Measurements from ENCODE around the gene CLIC5. TPM values are rescaled to one million over a fixed set of nuclear protein-coding genes. Genes with fewer than 3 reads are reported as not detected.
A peak's percentile ranks its signal among the peaks of the same experiment; 100 is the strongest.

CLIC5 gene
- total and polyA plus RNA-seq, 3 donors from 2014 or later = 2.7 to 17.1 (median 4.8) TPM

- Histone ChIP-seq H3K4me1 (no peaks in the 10 kb centered on the region), H3K36me3 (ENCODE audit: low read depth, missing control alignments) (no peaks in the 10 kb centered on the region), H3K4me3 (no peak overlapping the region), H3K27me3 (no peaks in the 10 kb centered on the region), H3K9me3 (no peaks in the 10 kb centered on the region), H3K27ac (no peak overlapping the region)
- WGBS, 2 donors = 89 to 100% methylated on average over 3 of the region's 3 CpGs
- TF ChIP-seq POLR2A (IDR thresholded peaks at IDR 0.05) = no peak
- TF ChIP-seq, protein P1, sequence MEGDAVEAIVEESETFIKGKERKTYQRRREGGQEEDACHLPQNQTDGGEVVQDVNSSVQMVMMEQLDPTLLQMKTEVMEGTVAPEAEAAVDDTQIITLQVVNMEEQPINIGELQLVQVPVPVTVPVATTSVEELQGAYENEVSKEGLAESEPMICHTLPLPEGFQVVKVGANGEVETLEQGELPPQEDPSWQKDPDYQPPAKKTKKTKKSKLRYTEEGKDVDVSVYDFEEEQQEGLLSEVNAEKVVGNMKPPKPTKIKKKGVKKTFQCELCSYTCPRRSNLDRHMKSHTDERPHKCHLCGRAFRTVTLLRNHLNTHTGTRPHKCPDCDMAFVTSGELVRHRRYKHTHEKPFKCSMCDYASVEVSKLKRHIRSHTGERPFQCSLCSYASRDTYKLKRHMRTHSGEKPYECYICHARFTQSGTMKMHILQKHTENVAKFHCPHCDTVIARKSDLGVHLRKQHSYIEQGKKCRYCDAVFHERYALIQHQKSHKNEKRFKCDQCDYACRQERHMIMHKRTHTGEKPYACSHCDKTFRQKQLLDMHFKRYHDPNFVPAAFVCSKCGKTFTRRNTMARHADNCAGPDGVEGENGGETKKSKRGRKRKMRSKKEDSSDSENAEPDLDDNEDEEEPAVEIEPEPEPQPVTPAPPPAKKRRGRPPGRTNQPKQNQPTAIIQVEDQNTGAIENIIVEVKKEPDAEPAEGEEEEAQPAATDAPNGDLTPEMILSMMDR (IDR thresholded peaks at IDR 0.05) = no peak
- intact Hi-C loops (cut with DNase I; ENCODE audit: low total_unique reads) = no loop called here
- DNase-seq = no peak
These were observed 33.1 kb upstream of the CLIC5 start for GRCh38 chr6:46048646-46049297.

DNA sequence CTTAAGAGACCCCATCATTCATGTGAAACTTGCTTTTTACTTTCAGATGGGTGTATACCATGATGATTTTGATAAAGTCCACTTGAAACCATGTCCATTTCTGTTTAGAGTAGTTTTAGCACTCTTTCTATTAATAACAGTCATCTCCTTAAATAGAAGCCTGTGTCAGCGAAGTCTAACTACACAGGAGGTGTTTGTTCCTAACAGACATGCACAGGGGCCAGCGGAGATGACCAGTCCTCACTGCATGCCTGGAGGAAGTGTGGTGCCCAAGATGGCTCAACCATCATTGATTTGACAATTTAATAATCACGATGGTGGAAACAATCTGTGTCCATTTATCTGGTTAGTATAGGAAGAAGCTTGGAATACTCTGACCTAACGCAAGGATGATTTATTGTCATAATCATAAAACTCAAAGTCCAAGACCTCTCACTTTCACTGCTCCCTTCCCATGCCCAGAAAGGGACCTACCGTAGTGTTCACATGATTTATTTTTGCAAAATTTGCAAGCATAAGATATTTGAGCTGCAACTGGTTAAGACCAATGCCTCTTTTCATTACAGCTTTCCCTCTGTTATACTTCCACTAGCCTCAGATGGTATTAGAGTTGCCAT, 31.0 kb upstream of the CLIC5 start:
- DNase-seq = no peak
- no peak overlapping the region for H3K27ac ChIP-seq
- TF ChIP-seq, protein P1 (IDR thresholded peaks at IDR 0.05) = no peak
- TF ChIP-seq POLR2A (IDR thresholded peaks at IDR 0.05) = no peak
- no peaks in the 10 kb centered on the region for H3K4me1 ChIP-seq
- H3K9me3 ChIP-seq = no peaks in the 10 kb centered on the region
- intact Hi-C loops (cut with DNase I; ENCODE audit: low total_unique reads) = no loop called here
- no peak overlapping the region for H3K4me3 ChIP-seq
- 91 to 92% methylated on average over 5 of the region's 5 CpGs for WGBS, 2 donors
- no peaks in the 10 kb centered on the region for H3K27me3 ChIP-seq
- no peaks in the 10 kb centered on the region for H3K36me3 ChIP-seq (ENCODE audit: low read depth, missing control alignments)

DNA sequence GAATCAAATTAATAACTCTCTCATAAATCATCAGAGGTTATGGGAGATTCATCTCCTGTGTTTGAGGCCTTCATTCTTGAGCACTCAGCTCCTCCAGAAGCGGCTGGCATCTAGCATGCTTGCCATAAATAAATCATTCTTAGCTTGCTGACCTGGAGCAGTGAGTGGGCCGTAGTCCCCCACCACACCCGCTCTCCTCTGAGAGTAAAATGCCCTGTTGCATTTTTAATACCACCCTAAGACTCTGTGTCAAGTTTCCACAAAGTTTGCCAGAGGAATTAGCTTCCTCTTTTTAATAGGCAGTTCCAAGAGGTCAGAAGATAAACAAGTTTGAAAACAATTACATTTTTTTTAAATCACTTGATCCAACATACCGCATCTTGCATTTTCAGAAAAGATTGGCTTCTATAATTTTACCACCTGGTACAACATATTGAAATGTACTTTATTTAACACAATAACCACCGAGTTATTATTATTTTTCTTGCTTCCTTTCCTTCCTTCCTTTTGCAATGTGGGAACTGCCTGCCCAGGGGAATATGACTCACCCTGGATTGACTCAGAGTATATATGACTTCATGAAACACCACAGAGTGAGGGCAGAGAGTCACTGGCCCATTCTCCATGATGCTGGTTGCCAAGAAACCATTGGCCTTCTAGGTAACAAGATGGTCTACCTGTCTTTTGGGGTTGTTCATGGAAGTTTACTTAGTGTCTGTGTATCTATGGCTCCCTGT, 29.4 kb upstream of the CLIC5 start:
- H3K27me3 ChIP-seq = no peaks in the 10 kb centered on the region
- no peak for DNase-seq
- H3K4me3 ChIP-seq = no peak overlapping the region
- H3K27ac ChIP-seq = no peak overlapping the region
- intact Hi-C loops (cut with DNase I; ENCODE audit: low total_unique reads) = no loop called here
- no peaks in the 10 kb centered on the region for H3K4me1 ChIP-seq
- no peaks in the 10 kb centered on the region for H3K36me3 ChIP-seq (ENCODE audit: low read depth, missing control alignments)
- whole genome bisulfite sequencing, 2 donors = 68 to 71% methylated on average over 5 of the region's 5 CpGs
- TF ChIP-seq, protein P1 (IDR thresholded peaks at IDR 0.05) = no peak
- TF ChIP-seq POLR2A (IDR thresholded peaks at IDR 0.05) = no peak
- H3K9me3 ChIP-seq = no peaks in the 10 kb centered on the region

DNA sequence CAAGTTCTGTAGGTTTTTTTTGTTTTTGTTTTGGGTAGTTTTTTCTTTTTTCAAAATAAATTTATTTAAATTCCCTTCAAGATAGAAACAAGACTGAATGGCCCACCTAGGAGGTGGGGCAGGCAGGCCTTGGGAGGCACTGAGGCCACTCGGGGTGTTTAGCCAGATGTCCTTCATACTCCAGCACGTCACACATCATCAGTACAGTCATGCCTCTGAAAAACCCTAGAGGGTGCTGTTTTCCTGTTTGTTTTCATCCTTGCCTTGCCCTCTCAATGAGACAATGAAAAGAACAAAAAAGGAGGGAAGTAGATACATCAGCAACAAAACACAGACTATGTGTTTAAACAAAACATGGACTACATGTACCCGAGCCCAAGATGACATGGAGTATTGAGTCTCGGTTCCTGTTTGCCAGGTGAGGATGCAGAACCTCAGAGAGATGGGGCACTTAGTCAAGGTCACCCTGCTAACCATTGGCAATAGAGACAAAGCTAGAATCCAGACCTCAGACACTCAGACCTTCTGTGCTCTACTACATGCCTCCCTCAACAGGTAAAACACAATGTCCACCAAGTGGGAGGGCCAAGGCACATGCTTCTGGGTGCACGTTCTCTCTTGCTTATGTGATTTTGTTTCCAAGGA, 26.8 kb upstream of the CLIC5 start:
- intact Hi-C loops (cut with DNase I; ENCODE audit: low total_unique reads) = no loop called here
- WGBS, 2 donors = 57 to 59% methylated on average over 5 of the region's 5 CpGs
- no peak overlapping the region for H3K4me3 ChIP-seq
- no peak for TF ChIP-seq POLR2A (IDR thresholded peaks at IDR 0.05)
- TF ChIP-seq, protein P1 (IDR thresholded peaks at IDR 0.05) = peak; percentile 29 to 65 (median 46)
- no peaks in the 10 kb centered on the region for H3K27me3 ChIP-seq
- no peaks in the 10 kb centered on the region for H3K36me3 ChIP-seq (ENCODE audit: low read depth, missing control alignments)
- H3K27ac ChIP-seq = no peak overlapping the region
- peak; percentile 27 for DNase-seq
- no peaks in the 10 kb centered on the region for H3K4me1 ChIP-seq
- H3K9me3 ChIP-seq = no peaks in the 10 kb centered on the region

Data from testis (tissue), 3 donors.